Esophagus squamous epithelium (tissue), 5 donors: ENCODE measurements around the gene IFT74. TPM values are rescaled to one million over a fixed set of nuclear protein-coding genes. Genes with fewer than 3 reads are reported as not detected.
"Not testable (repeated sequence)": the region's sequence is repeated elsewhere in the genome, so short reads cannot be mapped to it uniquely, and the experiment has no call there.

Experiments
- DNase-seq: peaks from one replicate; lab custom pipeline; 2025; lab: John Stamatoyannopoulos, UW
- H3K27ac ChIP-seq, 4 donors: fragments of 200-600 bp; sonication (generic); one replicate each; pipeline ENCODE4 v1.5.1; 2016 to 2019; ENCODE audit warnings: mild to moderate bottlenecking in 1 of 4
- H3K27me3 ChIP-seq, 4 donors: fragments of 200-600 bp; sonication (generic); 1 replicate in 3 of 4; 2 replicates in 1 of 4; pipeline versions ENCODE4 v1.5.1 to v1.6.0; 2017 to 2021; ENCODE audit warnings: antibody characterized with exemption in 1 of 4
- H3K36me3 ChIP-seq, 3 donors: fragments of 200-600 bp; sonication (generic); one replicate each; pipeline ENCODE4 v1.5.1; 2016 to 2019
- H3K4me1 ChIP-seq, 3 donors: fragments of 200-600 bp; sonication (generic); one replicate each; pipeline ENCODE4 v1.5.1; 2017 to 2019
- H3K4me3 ChIP-seq, 4 donors: fragments of 200-600 bp; sonication (generic); 1 replicate in 3 of 4; 2 replicates in 1 of 4; pipeline ENCODE4 v1.5.1; 2016 to 2019; ENCODE audit warnings: mild to moderate bottlenecking in 2 of 4, moderate library complexity in 1 of 4
- H3K9me3 ChIP-seq, 3 donors: fragments of 200-600 bp; sonication (generic); one replicate each; pipeline ENCODE4 v1.5.1; 2016 to 2019
- POLR2A ChIP-seq, 4 donors: fragments of 450-650 bp; IDR thresholded peaks; one replicate each; pipeline ENCODE4 v1.6.1; 2017; ENCODE audit warnings: antibody characterized with exemption in 4 of 4, mild to moderate bottlenecking in 4 of 4, moderate library complexity in 3 of 4
- WGBS, 2 donors: methylation state at CpG; one replicate each; pipeline ENCODE4 v1.1.5; 2018; 5-methylcytosine and 5-hydroxymethylcytosine counted together
- intact Hi-C: fragments of 100-400 bp; cut with DNase I; formaldehyde crosslinking; loops from one replicate; pipeline ENCODE4 v1.15.0; 2022
- total RNA-seq, 4 donors: library from RNA; depleted of rRNA; stranded (reverse); fragments of >200 nt; gene quantifications; one replicate each; pipeline ENCODE4 v1.1.0, GENCODE V29; 2016
- TF ChIP-seq, protein P1 (sequence below), 6 experiments: fragments of 450-650 bp in 4 of 6; fragments of 200-600 bp in 2 of 6; sonication (generic) in 2 of 6; IDR thresholded peaks; one replicate each; pipeline ENCODE4 v1.5.1; 2016 to 2019; ENCODE audit warnings: antibody characterized with exemption in 6 of 6, mild to moderate bottlenecking in 4 of 6, moderate library complexity in 4 of 6
- donor health status: DM: yes; HTN: yes; CAD: no.

IFT74 gene
- total RNA-seq, 4 donors from 2014 or later: 6.0 to 17.2 (median 11.8) TPM

DNA sequence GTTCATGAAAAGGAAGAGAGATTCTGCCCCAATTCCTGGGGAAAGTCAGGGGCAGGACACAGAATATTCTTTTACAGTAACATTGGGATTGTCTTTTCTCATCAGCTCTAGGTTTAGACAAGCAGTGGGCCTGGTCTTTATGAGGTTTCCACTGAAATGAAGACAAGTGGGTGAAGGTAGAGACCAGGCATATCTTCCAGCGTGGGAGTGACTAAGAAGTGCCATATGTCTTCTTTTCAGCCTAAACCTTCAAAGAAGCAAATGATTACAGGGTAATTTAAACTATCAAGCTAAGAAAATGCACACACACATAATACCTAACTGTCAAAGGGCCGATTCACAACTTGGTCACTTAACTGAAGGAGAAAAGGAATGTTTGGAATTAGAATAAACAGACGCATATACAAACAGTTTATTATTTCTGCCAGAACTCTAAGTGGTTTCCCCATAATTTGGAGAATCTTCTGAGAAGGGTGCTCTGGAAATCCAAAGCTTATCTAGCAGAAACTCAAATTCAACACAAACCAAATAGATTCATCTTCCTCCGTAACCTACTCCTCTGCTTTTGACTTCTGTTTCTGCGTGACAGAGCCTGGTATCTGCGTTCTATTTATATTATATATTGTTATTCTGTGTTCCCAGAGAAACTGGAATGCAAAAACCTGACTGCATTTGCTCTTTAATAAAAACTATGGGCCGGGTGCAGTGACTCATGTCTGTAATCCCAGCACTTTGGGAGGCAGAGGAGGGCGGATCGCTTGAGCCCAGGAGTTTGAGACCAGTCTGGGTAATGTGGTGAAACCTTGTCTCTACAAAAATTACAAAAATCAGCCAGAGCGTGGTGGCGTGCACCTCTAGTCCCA is 130.8 kb downstream of the IFT74 start:
- Histone ChIP-seq H3K27me3 (no peaks in the 10 kb centered on the region), H3K36me3 (no peaks in the 10 kb centered on the region), H3K4me1 (peaks cover 0 to 9% (median 6%) of the 10 kb centered on the region in 3 donors), H3K9me3 (no peaks in the 10 kb centered on the region), H3K27ac (no peak overlapping the region), H3K4me3 (no peak overlapping the region)
- intact Hi-C loops: no loop called here
- TF ChIP-seq, protein P1, sequence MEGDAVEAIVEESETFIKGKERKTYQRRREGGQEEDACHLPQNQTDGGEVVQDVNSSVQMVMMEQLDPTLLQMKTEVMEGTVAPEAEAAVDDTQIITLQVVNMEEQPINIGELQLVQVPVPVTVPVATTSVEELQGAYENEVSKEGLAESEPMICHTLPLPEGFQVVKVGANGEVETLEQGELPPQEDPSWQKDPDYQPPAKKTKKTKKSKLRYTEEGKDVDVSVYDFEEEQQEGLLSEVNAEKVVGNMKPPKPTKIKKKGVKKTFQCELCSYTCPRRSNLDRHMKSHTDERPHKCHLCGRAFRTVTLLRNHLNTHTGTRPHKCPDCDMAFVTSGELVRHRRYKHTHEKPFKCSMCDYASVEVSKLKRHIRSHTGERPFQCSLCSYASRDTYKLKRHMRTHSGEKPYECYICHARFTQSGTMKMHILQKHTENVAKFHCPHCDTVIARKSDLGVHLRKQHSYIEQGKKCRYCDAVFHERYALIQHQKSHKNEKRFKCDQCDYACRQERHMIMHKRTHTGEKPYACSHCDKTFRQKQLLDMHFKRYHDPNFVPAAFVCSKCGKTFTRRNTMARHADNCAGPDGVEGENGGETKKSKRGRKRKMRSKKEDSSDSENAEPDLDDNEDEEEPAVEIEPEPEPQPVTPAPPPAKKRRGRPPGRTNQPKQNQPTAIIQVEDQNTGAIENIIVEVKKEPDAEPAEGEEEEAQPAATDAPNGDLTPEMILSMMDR (IDR thresholded peaks at IDR 0.05): no peak
- TF ChIP-seq POLR2A (IDR thresholded peaks at IDR 0.05): no peak
- 34 to 51% methylated on average over 11 of the region's 11 CpGs for WGBS, 2 donors
- no peak for DNase-seq

DNA sequence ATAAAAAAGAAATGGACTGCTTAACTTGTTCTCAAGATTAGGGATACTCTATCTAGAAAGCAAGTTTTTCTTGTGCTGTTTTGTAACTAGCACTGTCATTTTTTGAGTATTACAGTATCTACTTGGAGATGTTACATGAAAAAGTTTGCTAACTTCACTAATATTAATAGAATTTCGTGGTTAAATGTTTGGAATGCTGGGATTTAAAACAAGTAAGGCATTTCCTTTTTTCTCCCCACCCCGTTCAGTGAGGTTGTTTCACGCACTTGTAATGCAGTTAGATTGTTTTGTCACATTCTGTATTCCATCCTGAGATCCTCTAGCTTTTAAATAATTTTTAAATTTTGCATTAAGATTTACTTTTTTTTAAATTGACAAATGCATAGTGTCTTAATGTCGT is 132.8 kb downstream of the IFT74 start:
- peaks cover 0 to 9% (median 6%) of the 10 kb centered on the region in 3 donors for H3K4me1 ChIP-seq
- intact Hi-C loops: no loop called here
- WGBS, 2 donors: 54 to 59% methylated on average over 4 of the region's 4 CpGs
- H3K9me3 ChIP-seq: no peaks in the 10 kb centered on the region
- no peak for DNase-seq
- no peak overlapping the region for H3K27ac ChIP-seq
- TF ChIP-seq, protein P1 (IDR thresholded peaks at IDR 0.05): no peak
- TF ChIP-seq POLR2A (IDR thresholded peaks at IDR 0.05): no peak
- no peaks in the 10 kb centered on the region for H3K27me3 ChIP-seq
- H3K36me3 ChIP-seq: no peaks in the 10 kb centered on the region
- no peak overlapping the region for H3K4me3 ChIP-seq

DNA sequence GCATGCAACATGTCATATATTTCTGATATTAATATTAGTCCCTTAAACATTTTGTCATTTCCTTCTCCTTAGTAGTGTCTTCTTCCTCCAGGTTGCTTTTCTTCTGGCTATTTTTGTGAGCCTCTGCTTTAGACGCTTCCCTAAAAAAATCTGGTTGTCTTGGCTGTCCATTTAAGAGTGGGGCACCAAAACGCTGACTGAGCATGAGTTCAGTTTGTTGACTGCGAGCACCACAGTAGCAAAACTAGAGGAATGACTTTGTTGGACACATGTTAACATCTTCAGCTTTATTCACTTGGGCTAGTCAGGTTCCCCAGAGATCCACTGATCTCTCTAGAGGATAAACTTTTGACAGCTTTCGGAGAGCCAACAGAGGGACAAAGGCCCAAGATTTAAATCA is 133.5 kb downstream of the IFT74 start:
- no peak for DNase-seq
- H3K9me3 ChIP-seq: no peaks in the 10 kb centered on the region
- no peak overlapping the region for H3K27ac ChIP-seq
- peaks cover 0 to 9% (median 6%) of the 10 kb centered on the region in 3 donors for H3K4me1 ChIP-seq
- no peak overlapping the region for H3K4me3 ChIP-seq
- H3K27me3 ChIP-seq: no peaks in the 10 kb centered on the region
- TF ChIP-seq, protein P1 (IDR thresholded peaks at IDR 0.05): no peak
- no peaks in the 10 kb centered on the region for H3K36me3 ChIP-seq
- WGBS, 2 donors: 85 to 91% methylated on average over 4 of the region's 4 CpGs
- intact Hi-C loops: no loop called here

DNA sequence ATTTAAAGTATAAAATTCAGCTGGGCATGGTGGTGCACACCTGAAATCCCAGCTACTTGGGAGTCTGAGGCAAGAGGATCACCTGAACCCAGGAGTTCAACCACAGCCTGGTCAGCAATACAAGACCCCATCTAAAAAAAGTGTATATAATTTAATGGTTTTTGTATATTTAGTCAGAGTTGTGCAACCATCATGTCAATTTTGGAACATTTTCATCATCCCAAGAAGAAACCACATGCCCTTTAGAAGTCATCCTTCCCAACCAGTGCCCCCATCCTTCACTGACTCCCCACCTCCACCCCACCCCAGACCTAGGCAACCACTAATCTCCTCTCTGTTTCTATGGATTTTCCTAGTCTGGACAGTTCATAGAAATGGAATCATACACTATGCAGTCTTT is 134.0 kb downstream of the IFT74 start:
- peaks cover 0 to 9% (median 6%) of the 10 kb centered on the region in 3 donors for H3K4me1 ChIP-seq
- H3K36me3 ChIP-seq: no peaks in the 10 kb centered on the region
- intact Hi-C loops: no loop called here

DNA sequence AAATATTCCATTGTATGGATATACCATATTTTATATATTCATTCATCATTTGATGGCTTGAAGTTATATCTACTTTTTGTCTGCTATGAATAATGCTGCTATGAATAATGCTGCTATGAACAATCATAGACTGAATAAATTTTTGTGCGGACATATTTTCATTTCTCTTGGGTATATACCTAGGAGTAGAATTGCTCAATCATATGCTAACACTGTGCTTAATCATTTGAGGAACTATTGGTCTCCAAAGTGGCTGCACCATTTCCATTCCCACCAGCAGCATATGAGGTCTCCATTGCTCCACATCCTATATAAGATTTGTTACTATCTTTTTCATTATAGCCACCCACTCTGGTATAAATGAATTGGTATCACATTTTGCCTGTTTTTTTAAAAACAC is 134.5 kb downstream of the IFT74 start:
- intact Hi-C loops: no loop called here

More for the DNA sequence above, 134.0 kb downstream of the IFT74 start:
- H3K27me3 ChIP-seq: no peaks in the 10 kb centered on the region
- H3K27ac ChIP-seq: no peak overlapping the region
- no peak for TF ChIP-seq POLR2A (IDR thresholded peaks at IDR 0.05)
- TF ChIP-seq, protein P1 (IDR thresholded peaks at IDR 0.05): no peak
- no peak for DNase-seq
- no peak overlapping the region for H3K4me3 ChIP-seq
- H3K9me3 ChIP-seq: no peaks in the 10 kb centered on the region

DNA sequence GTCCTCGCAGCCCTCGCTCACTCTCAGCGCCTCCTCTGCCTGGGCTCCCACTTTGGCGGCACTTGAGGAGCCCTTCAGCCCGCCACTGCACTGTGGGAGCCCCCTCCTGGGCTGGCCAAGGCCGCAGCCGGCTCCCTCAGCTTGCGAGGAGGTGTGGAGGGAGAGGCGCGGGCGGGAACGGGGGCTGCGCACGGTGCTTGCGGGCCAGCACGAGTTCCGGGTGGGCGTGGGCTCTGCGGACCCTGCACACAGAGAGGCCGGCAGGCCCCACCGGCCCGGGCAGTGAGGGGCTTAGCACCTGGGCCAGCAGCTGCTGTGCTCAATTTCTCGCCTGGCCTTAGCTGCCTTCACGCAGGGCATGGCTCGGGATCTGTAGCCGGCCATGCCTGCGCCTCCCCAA is 136.3 kb downstream of the IFT74 start:
- intact Hi-C loops, H3K27me3 ChIP-seq, H3K36me3 ChIP-seq, H3K9me3 ChIP-seq, DNase-seq, H3K4me1 ChIP-seq, H3K4me3 ChIP-seq, H3K27ac ChIP-seq: not testable (repeated sequence)
- WGBS, 2 donors: 79 to 80% methylated on average over 3 of the region's 27 CpGs

More for the DNA sequence above, 134.5 kb downstream of the IFT74 start:
- Histone ChIP-seq H3K9me3 (no peaks in the 10 kb centered on the region), H3K27ac (no peak overlapping the region), H3K4me3 (no peak overlapping the region), H3K4me1 (peaks cover 0 to 9% (median 6%) of the 10 kb centered on the region in 3 donors), H3K36me3 (no peaks in the 10 kb centered on the region), H3K27me3 (no peaks in the 10 kb centered on the region)
- TF ChIP-seq, protein P1 (IDR thresholded peaks at IDR 0.05): no peak
- no peak for TF ChIP-seq POLR2A (IDR thresholded peaks at IDR 0.05)
- DNase-seq: no peak
- WGBS, 2 donors: 68 to 78% methylated on average over 1 of the region's 1 CpG

DNA sequence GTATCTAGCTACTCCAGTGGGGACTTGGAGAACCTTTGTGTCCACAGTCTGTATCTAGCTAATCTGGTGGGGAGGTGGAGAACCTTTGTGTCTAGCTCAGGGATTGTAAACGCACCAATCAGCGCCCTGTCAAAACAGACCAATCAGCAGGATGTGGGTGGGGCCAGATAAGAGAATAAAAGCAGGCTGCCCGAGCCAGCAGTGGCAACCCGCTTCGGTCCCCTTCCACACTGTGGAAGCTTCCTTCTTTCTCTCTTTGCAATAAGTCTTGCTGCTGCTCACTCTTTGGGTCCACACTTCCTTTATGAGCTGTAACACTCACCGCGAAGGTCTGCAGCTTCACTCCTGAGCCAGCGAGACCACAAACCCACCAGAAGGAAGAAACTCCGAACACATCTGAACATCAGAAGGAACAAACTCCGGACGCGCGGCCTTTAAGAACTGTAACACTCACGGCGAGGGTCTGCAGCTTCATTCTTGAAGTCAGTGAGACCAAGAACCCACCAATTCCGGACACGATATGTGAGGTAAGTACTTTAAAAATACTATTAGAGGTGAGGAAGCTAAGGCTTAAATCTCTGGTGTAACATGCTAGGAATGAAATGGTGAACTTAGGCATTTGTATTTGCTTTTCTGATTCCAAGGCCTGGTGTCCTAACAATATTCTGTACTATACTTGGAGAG is 137.3 kb downstream of the IFT74 start:
- H3K4me1 ChIP-seq, intact Hi-C loops, H3K9me3 ChIP-seq, DNase-seq, H3K27ac ChIP-seq, H3K4me3 ChIP-seq, H3K36me3 ChIP-seq, H3K27me3 ChIP-seq: not testable (repeated sequence)
- WGBS, 2 donors: 70 to 84% methylated on average over 5 to 15 of the region's 17 CpGs
